HUES48 (cell line): ENCODE results near the gene PDCD5.
"Not testable (repeated sequence)": the region's sequence is repeated elsewhere in the genome, so short reads cannot be mapped to it uniquely, and the experiment has no call there.

ENCODE experiments used
- H3K27ac ChIP-seq: one replicate; pipeline ENCODE4 v1.7.0; 2013; ENCODE audit warnings: low read depth, low read length, inconsistent platforms
- H3K27me3 ChIP-seq: 2 replicates; pipeline ENCODE4 v1.6.1; 2013; ENCODE audit warnings: mild to moderate bottlenecking, low read length; ENCODE audit not compliant: control insufficient read depth, insufficient read depth
- H3K36me3 ChIP-seq: 2 replicates; pipeline ENCODE4 v1.6.1; 2013; ENCODE audit warnings: low read length; ENCODE audit not compliant: control insufficient read depth, insufficient read depth
- H3K4me1 ChIP-seq: 2 replicates; pipeline ENCODE4 v1.6.1; 2013; ENCODE audit warnings: mild to moderate bottlenecking, low read length; ENCODE audit not compliant: control insufficient read depth, insufficient read depth
- H3K4me3 ChIP-seq: 2 replicates; pipeline ENCODE4 v1.5.1; 2013; ENCODE audit warnings: mild to moderate bottlenecking, low read depth, low read length
- H3K9ac ChIP-seq: 2 replicates; pipeline ENCODE4 v1.6.1; 2013; ENCODE audit warnings: mild to moderate bottlenecking, low read depth, low read length, moderate library complexity
- H3K9me3 ChIP-seq: 2 replicates; pipeline ENCODE4 v1.6.1; 2013; ENCODE audit warnings: low read length; ENCODE audit not compliant: control insufficient read depth, insufficient read depth

Gene PDCD5

GRCh38 chr19:32555786-32556185, 25.2 kb upstream of the PDCD5 start:
- H3K27me3 ChIP-seq = no peaks in the 10 kb centered on the region
- no peak overlapping the region for H3K4me3 ChIP-seq
- H3K27ac ChIP-seq = no peak overlapping the region
- no peaks in the 10 kb centered on the region for H3K4me1 ChIP-seq
- no peaks in the 10 kb centered on the region for H3K36me3 ChIP-seq
- H3K9ac ChIP-seq = no peak overlapping the region
- H3K9me3 ChIP-seq = no peaks in the 10 kb centered on the region

GRCh38 chr19:32558607-32559228, 22.3 kb upstream of the PDCD5 start:
- H3K4me1 ChIP-seq = no peaks in the 10 kb centered on the region
- H3K9ac ChIP-seq = no peak overlapping the region
- H3K27ac ChIP-seq = no peak overlapping the region
- H3K4me3 ChIP-seq = no peak overlapping the region
- H3K9me3 ChIP-seq = no peaks in the 10 kb centered on the region
- no peaks in the 10 kb centered on the region for H3K27me3 ChIP-seq
- H3K36me3 ChIP-seq = no peaks in the 10 kb centered on the region

- no peaks in the 10 kb centered on the region for H3K27me3 ChIP-seq
- H3K9ac ChIP-seq = no peak overlapping the region
- no peak overlapping the region for H3K27ac ChIP-seq
- H3K4me3 ChIP-seq = no peak overlapping the region
- no peaks in the 10 kb centered on the region for H3K4me1 ChIP-seq
- no peaks in the 10 kb centered on the region for H3K36me3 ChIP-seq
- H3K9me3 ChIP-seq = no peaks in the 10 kb centered on the region
Observed at GRCh38 chr19:32563761-32564160, 17.2 kb upstream of the PDCD5 start.

- Histone ChIP-seq H3K9me3 (no peaks in the 10 kb centered on the region), H3K9ac (no peak overlapping the region), H3K4me1 (no peaks in the 10 kb centered on the region), H3K27ac (no peak overlapping the region), H3K36me3 (no peaks in the 10 kb centered on the region), H3K4me3 (no peak overlapping the region), H3K27me3 (no peaks in the 10 kb centered on the region)
Observed at GRCh38 chr19:32566246-32566830, 14.7 kb upstream of the PDCD5 start.

- Histone ChIP-seq H3K36me3 (no peaks in the 10 kb centered on the region), H3K4me1 (no peaks in the 10 kb centered on the region), H3K9ac (no peak overlapping the region), H3K4me3 (no peak overlapping the region), H3K27me3 (no peaks in the 10 kb centered on the region), H3K9me3 (no peaks in the 10 kb centered on the region), H3K27ac (no peak overlapping the region)
Observed at GRCh38 chr19:32567486-32567885, 13.5 kb upstream of the PDCD5 start.

- H3K36me3 ChIP-seq = no peaks in the 10 kb centered on the region
Observed at GRCh38 chr19:32570081-32570785, 10.8 kb upstream of the PDCD5 start.

GRCh38 chr19:32571471-32572075, 9.4 kb upstream of the PDCD5 start:
- H3K27ac ChIP-seq, H3K9me3 ChIP-seq, H3K36me3 ChIP-seq, H3K4me1 ChIP-seq, H3K27me3 ChIP-seq, H3K4me3 ChIP-seq, H3K9ac ChIP-seq: not testable (repeated sequence)

More at GRCh38 chr19:32570081-32570785, 10.8 kb upstream of the PDCD5 start:
- no peaks in the 10 kb centered on the region for H3K4me1 ChIP-seq
- no peak overlapping the region for H3K4me3 ChIP-seq
- no peaks in the 10 kb centered on the region for H3K27me3 ChIP-seq
- H3K27ac ChIP-seq = no peak overlapping the region
- H3K9ac ChIP-seq = no peak overlapping the region
- H3K9me3 ChIP-seq = no peaks in the 10 kb centered on the region

- H3K9me3 ChIP-seq, H3K4me3 ChIP-seq, H3K4me1 ChIP-seq, H3K27ac ChIP-seq, H3K36me3 ChIP-seq, H3K9ac ChIP-seq, H3K27me3 ChIP-seq: not testable (repeated sequence)
Observed at GRCh38 chr19:32572700-32573491, 8.1 kb upstream of the PDCD5 start.

- H3K4me1 ChIP-seq = no peaks in the 10 kb centered on the region
- no peaks in the 10 kb centered on the region for H3K9me3 ChIP-seq
- H3K27me3 ChIP-seq = no peaks in the 10 kb centered on the region
- no peak overlapping the region for H3K9ac ChIP-seq
- no peaks in the 10 kb centered on the region for H3K36me3 ChIP-seq
- no peak overlapping the region for H3K4me3 ChIP-seq
- H3K27ac ChIP-seq = no peak overlapping the region
Observed at GRCh38 chr19:32573492-32573794, 7.5 kb upstream of the PDCD5 start.

GRCh38 chr19:32576790-32577189, 4.2 kb upstream of the PDCD5 start:
- H3K36me3 ChIP-seq = no peaks in the 10 kb centered on the region
- no peak overlapping the region for H3K4me3 ChIP-seq
- no peak overlapping the region for H3K9ac ChIP-seq
- H3K27me3 ChIP-seq = peaks cover 10% of the 10 kb centered on the region; the same call in 1 of the 2 replicates
- H3K27ac ChIP-seq = no peak overlapping the region
- H3K9me3 ChIP-seq = no peaks in the 10 kb centered on the region
- H3K4me1 ChIP-seq = no peaks in the 10 kb centered on the region
